ENCODE data around the gene PHACTR1. TPM values are rescaled to one million over a fixed set of nuclear protein-coding genes. Genes with fewer than 3 reads are reported as not detected.

Gene PHACTR1
- total and polyA plus RNA-seq, 2 experiments from 2014 or later, result 0.65 to 3.2 TPM

- TF ChIP-seq EZH2 (IDR thresholded peaks at IDR 0.05; ENCODE audit: insufficient read depth, poor library complexity, severe bottlenecking) (no peak), EZH2phosphoT487 (IDR thresholded peaks at IDR 0.05; ENCODE audit: insufficient read depth, low read depth) (no peak)
- no peak overlapping the region for H3K27ac ChIP-seq
- no peaks in the 10 kb centered on the region for H4K20me1 ChIP-seq (ENCODE audit: insufficient read depth)
- in situ Hi-C loops (cut with MboI), result no loop called here
- H3K4me3 ChIP-seq, result no peak overlapping the region
- H2AFZ ChIP-seq, result no peak overlapping the region
- 25 to 29% methylated on average over 6 of the region's 6 CpGs for WGBS, 2 experiments (ENCODE audit: low coverage in 1 of 2, low lambda C conversion rate in 2 of 2, missing lambda C conversion rate in 2 of 2)
- H3K79me2 ChIP-seq (ENCODE audit: insufficient read depth), result no peaks in the 10 kb centered on the region
- no peak overlapping the region for H3K9ac ChIP-seq
- H3K27me3 ChIP-seq (replicated peaks; ENCODE audit: insufficient read depth), result no peaks in the 10 kb centered on the region; the same call in 1 of the 2 replicates
- no peak for DNase-seq
- H3K9me3 ChIP-seq (ENCODE audit: low read depth), result no peaks in the 10 kb centered on the region
- no peaks in the 10 kb centered on the region for H3K9me2 ChIP-seq (ENCODE audit: insufficient read depth)
- no peaks in the 10 kb centered on the region for H3K4me1 ChIP-seq (ENCODE audit: insufficient read depth)
- no peak overlapping the region for H3K4me2 ChIP-seq (ENCODE audit: unreplicated experiment)
- no peaks in the 10 kb centered on the region for H3K36me3 ChIP-seq (ENCODE audit: low read depth)
- no peaks in the 10 kb centered on the region for H3F3A ChIP-seq (ENCODE audit: insufficient read depth)
Observed at GRCh38 chr6:13071550-13072345, 355.2 kb downstream of the PHACTR1 start.

DNA sequence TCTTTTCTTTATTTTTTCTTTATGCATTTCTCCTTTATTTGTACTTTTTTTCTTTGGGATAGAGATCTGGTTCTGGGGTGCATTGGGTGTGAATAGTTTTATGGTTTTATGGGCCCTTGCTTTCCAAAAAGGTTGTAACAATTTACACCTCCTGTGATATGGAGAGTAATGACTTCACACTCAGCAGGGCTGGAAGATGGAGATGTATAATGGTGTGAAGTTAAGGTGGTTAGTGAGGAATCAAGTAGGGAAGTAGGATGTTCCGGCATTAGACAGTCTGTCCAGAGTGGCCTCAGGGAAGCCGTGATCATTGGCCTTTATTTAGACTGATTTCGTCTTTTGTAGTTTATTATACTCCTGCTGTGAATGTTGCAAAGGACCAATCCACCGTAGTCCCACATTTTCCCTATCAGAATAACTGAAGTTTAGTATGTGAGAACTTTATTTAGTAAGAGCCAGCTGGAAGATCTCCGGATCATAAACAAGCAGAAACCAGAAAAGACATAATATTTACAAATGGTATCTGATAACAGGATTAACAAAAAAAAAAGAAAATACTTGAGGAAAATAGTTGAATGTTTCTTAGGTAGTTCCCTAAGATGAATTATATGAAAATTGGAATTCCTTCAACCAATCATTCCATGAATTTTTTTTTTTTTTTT, 356.2 kb downstream of the PHACTR1 start:
- Histone ChIP-seq H3K9me2 (ENCODE audit: insufficient read depth) (no peaks in the 10 kb centered on the region), H3K4me2 (ENCODE audit: unreplicated experiment) (no peak overlapping the region), H3K4me1 (ENCODE audit: insufficient read depth) (no peaks in the 10 kb centered on the region), H3K79me2 (ENCODE audit: insufficient read depth) (no peaks in the 10 kb centered on the region), H3K27me3 (replicated peaks; ENCODE audit: insufficient read depth) (no peaks in the 10 kb centered on the region; the same call in 1 of the 2 replicates), H3K27ac (no peak overlapping the region), H3K4me3 (no peak overlapping the region), H4K20me1 (ENCODE audit: insufficient read depth) (no peaks in the 10 kb centered on the region), H3K9me3 (ENCODE audit: low read depth) (no peaks in the 10 kb centered on the region), H3K36me3 (ENCODE audit: low read depth) (no peaks in the 10 kb centered on the region), H2AFZ (no peak overlapping the region), H3K9ac (no peak overlapping the region), H3F3A (ENCODE audit: insufficient read depth) (no peaks in the 10 kb centered on the region)
- 86% methylated on average over 5 of the region's 5 CpGs for WGBS, 2 experiments (ENCODE audit: low coverage in 1 of 2, low lambda C conversion rate in 2 of 2, missing lambda C conversion rate in 2 of 2)
- TF ChIP-seq EZH2phosphoT487 (IDR thresholded peaks at IDR 0.05; ENCODE audit: insufficient read depth, low read depth), result no peak
- TF ChIP-seq EZH2 (IDR thresholded peaks at IDR 0.05; ENCODE audit: insufficient read depth, poor library complexity, severe bottlenecking), result no peak
- DNase-seq, result no peak
- in situ Hi-C loops (cut with MboI), result no loop called here

DNA sequence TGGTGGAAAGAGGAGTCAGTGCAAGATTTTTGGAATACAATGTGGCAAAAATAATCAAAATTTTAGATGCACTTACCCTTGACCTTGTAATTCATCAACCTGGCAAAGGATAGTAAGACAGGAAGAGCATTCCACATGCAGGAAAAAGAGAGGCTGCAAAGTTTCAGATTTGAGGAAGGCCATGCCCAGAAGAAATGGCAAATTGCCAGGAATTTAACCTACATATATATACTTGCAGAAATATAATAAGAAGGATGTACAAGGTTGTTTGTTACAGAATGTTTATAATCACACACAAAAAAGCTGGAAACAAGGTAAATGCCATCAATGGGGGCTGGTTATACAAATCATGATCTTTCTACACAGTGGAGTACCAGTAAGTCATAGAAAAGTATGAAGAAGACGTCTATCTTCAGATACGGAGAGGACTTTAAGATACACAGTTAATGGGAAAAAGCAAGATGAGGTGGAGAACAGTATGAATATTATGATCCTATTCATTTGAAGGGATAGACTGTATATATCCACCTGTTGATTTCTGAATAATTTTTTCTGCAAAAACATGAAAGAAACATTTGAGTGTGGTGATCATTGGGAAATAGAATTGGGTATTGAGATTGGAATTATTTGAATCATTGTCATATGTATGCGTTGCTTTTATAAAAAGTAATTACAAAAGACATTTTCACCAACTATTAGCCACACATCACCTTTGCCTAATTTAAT, 358.0 kb downstream of the PHACTR1 start:
- Histone ChIP-seq H3F3A (ENCODE audit: insufficient read depth) (no peaks in the 10 kb centered on the region), H3K36me3 (ENCODE audit: low read depth) (no peaks in the 10 kb centered on the region), H3K4me1 (ENCODE audit: insufficient read depth) (no peaks in the 10 kb centered on the region), H3K27me3 (replicated peaks; ENCODE audit: insufficient read depth) (no peaks in the 10 kb centered on the region; the same call in 1 of the 2 replicates), H3K4me3 (no peak overlapping the region), H3K9me2 (ENCODE audit: insufficient read depth) (no peaks in the 10 kb centered on the region), H4K20me1 (ENCODE audit: insufficient read depth) (no peaks in the 10 kb centered on the region), H3K9me3 (ENCODE audit: low read depth) (no peaks in the 10 kb centered on the region), H3K4me2 (ENCODE audit: unreplicated experiment) (no peak overlapping the region), H2AFZ (no peak overlapping the region), H3K79me2 (ENCODE audit: insufficient read depth) (no peaks in the 10 kb centered on the region), H3K27ac (no peak overlapping the region), H3K9ac (no peak overlapping the region)
- in situ Hi-C loops (cut with MboI), result no loop called here
- no peak for TF ChIP-seq EZH2 (IDR thresholded peaks at IDR 0.05; ENCODE audit: insufficient read depth, poor library complexity, severe bottlenecking)
- no peak for TF ChIP-seq EZH2phosphoT487 (IDR thresholded peaks at IDR 0.05; ENCODE audit: insufficient read depth, low read depth)
- no peak for DNase-seq
- 79% methylated on average over 3 of the region's 3 CpGs for WGBS, 2 experiments (ENCODE audit: low coverage in 1 of 2, low lambda C conversion rate in 2 of 2, missing lambda C conversion rate in 2 of 2)

DNA sequence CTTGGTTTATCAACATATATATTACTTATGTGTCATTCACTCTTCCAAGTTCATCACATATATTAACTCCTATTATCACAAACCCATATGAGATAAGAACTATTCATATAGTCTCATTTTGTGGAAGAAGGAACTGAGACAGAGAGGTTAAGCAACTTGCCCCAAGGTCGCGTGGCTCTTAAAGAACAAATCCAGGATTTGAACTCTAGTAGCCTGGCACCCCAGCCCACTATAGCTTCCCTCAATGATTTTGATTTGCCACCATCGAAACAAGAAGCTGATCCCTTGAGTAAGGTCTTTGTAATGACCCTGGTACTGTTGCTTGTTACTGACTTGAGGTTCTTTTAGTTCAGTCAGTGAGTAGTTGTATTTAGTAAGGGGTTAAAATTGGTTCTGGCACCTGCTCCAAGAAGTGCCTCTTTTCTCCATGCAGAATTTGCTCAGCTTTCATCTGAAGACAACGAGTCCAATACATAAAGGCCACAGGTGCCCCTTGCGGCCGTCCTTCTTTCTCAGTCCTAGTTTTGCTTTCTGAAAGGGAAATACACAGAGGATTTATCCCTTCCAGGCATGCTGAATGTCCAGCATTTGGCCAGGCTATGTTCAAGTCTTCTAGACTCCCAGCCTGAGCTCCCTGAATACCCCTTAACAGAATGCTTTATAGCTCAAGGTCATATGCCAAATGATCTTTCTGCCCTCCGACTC, 358.7 kb downstream of the PHACTR1 start:
- Histone ChIP-seq H3K36me3 (ENCODE audit: low read depth) (no peaks in the 10 kb centered on the region), H3K9ac (no peak overlapping the region), H2AFZ (no peak overlapping the region), H3K27me3 (replicated peaks; ENCODE audit: insufficient read depth) (peaks cover under 1% of the 10 kb centered on the region; the same call in 1 of the 2 replicates), H3K4me3 (no peak overlapping the region), H3K27ac (no peak overlapping the region), H3K4me1 (ENCODE audit: insufficient read depth) (no peaks in the 10 kb centered on the region), H4K20me1 (ENCODE audit: insufficient read depth) (no peaks in the 10 kb centered on the region), H3F3A (ENCODE audit: insufficient read depth) (no peaks in the 10 kb centered on the region), H3K4me2 (ENCODE audit: unreplicated experiment) (no peak overlapping the region), H3K9me3 (ENCODE audit: low read depth) (no peaks in the 10 kb centered on the region), H3K79me2 (ENCODE audit: insufficient read depth) (no peaks in the 10 kb centered on the region), H3K9me2 (ENCODE audit: insufficient read depth) (no peaks in the 10 kb centered on the region)
- TF ChIP-seq EZH2 (IDR thresholded peaks at IDR 0.05; ENCODE audit: insufficient read depth, poor library complexity, severe bottlenecking) (no peak), EZH2phosphoT487 (IDR thresholded peaks at IDR 0.05; ENCODE audit: insufficient read depth, low read depth) (no peak)
- in situ Hi-C loops (cut with MboI), result no loop called here
- no peak for DNase-seq
- WGBS, 2 experiments (ENCODE audit: low coverage in 1 of 2, low lambda C conversion rate in 2 of 2, missing lambda C conversion rate in 2 of 2), result 76 to 77% methylated on average over 7 of the region's 7 CpGs

Data from GM23248 (cell line).